ENCODE results near the gene DACH2.

- TF ChIP-seq CTCF (conservative IDR thresholded peaks at IDR 0.05; ENCODE audit: low read length) = no peak
- TF ChIP-seq EZH2phosphoT487 (IDR thresholded peaks at IDR 0.05; ENCODE audit: borderline replicate concordance, low read depth, low read length) = no peak
These were observed 356.0 kb downstream of the DACH2 start for GRCh38 chrX:86504297-86504696.
